Breast epithelium (tissue), 4 donors: ENCODE data around the gene ZNF575. TPM values are rescaled to one million over a fixed set of nuclear protein-coding genes. Genes with fewer than 3 reads are reported as not detected.

Experiments used
- DNase-seq, 2 donors: peaks; one replicate each; pipeline ENCODE4 v3.0.0-alpha.2; 2019; ENCODE audit warnings: low spot score in 2 of 2
- H3K27ac ChIP-seq, 2 donors: fragments of 200-600 bp; sonication (generic) in 1 of 2; one replicate each; pipeline ENCODE4 v1.5.1; 2016 to 2019; ENCODE audit warnings: mild to moderate bottlenecking in 1 of 2
- H3K27me3 ChIP-seq, 2 donors: fragments of 200-600 bp; sonication (generic) in 1 of 2; one replicate each; pipeline versions ENCODE4 v1.5.1 to v1.6.0; 2017 to 2019; ENCODE audit warnings: control low read depth in 1 of 2, mild to moderate bottlenecking in 1 of 2
- H3K36me3 ChIP-seq: fragments of 200-600 bp; one replicate; pipeline ENCODE4 v1.5.1; 2019
- H3K4me1 ChIP-seq, 2 donors: fragments of 200-600 bp; sonication (generic); one replicate each; pipeline ENCODE4 v1.5.1; 2016 to 2019; ENCODE audit warnings: control low read depth in 1 of 2
- H3K4me3 ChIP-seq, 3 donors: fragments of 200-600 bp; sonication (generic); 1 replicate in 2 of 3; 2 replicates in 1 of 3; pipeline ENCODE4 v1.5.1; 2016 to 2019; ENCODE audit warnings: mild to moderate bottlenecking in 3 of 3, moderate library complexity in 2 of 3
- H3K9me3 ChIP-seq, 2 donors: fragments of 200-600 bp; sonication (generic) in 1 of 2; one replicate each; pipeline ENCODE4 v1.5.1; 2016 to 2019; ENCODE audit warnings: control low read depth in 1 of 2
- POLR2A ChIP-seq: fragments of 450-650 bp; IDR thresholded peaks from one replicate; pipeline ENCODE4 v1.6.1; 2016; ENCODE audit warnings: antibody characterized with exemption, mild to moderate bottlenecking, moderate library complexity
- POLR2AphosphoS5 ChIP-seq, 3 donors: sonication (generic); formaldehyde crosslinking; IDR thresholded peaks; one replicate each; pipeline ENCODE4 v1.6.1; 2017; ENCODE audit warnings: antibody characterized with exemption in 3 of 3
- intact Hi-C: fragments of 100-400 bp; cut with DNase I; formaldehyde crosslinking; loops from one replicate; pipeline ENCODE4 v1.15.1; 2023; ENCODE audit warnings: low total_unique reads
- total RNA-seq, 3 donors: library from RNA; depleted of rRNA; stranded (reverse); fragments of >200 nt; gene quantifications; one replicate each; pipeline ENCODE4 v1.1.0, GENCODE V29; 2016
- TF ChIP-seq, protein P1 (sequence below), 3 donors: fragments of 450-650 bp; IDR thresholded peaks; one replicate each; pipeline ENCODE4 v1.5.1; 2016 to 2017; ENCODE audit warnings: antibody characterized with exemption in 3 of 3, mild to moderate bottlenecking in 3 of 3, moderate library complexity in 3 of 3

ZNF575 gene
- total RNA-seq, 3 donors from 2014 or later: 0.59 to 0.98 (median 0.64) TPM

- no peaks in the 10 kb centered on the region for H3K27me3 ChIP-seq
- no peak for TF ChIP-seq POLR2A
- TF ChIP-seq POLR2AphosphoS5 (IDR thresholded peaks at IDR 0.05): no peak
- TF ChIP-seq, protein P1, sequence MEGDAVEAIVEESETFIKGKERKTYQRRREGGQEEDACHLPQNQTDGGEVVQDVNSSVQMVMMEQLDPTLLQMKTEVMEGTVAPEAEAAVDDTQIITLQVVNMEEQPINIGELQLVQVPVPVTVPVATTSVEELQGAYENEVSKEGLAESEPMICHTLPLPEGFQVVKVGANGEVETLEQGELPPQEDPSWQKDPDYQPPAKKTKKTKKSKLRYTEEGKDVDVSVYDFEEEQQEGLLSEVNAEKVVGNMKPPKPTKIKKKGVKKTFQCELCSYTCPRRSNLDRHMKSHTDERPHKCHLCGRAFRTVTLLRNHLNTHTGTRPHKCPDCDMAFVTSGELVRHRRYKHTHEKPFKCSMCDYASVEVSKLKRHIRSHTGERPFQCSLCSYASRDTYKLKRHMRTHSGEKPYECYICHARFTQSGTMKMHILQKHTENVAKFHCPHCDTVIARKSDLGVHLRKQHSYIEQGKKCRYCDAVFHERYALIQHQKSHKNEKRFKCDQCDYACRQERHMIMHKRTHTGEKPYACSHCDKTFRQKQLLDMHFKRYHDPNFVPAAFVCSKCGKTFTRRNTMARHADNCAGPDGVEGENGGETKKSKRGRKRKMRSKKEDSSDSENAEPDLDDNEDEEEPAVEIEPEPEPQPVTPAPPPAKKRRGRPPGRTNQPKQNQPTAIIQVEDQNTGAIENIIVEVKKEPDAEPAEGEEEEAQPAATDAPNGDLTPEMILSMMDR (IDR thresholded peaks at IDR 0.05): no peak
- H3K4me3 ChIP-seq: no peak overlapping the region
- DNase-seq: no peak
- peaks cover 0 to 7% of the 10 kb centered on the region in 2 donors for H3K4me1 ChIP-seq
- H3K9me3 ChIP-seq: no peaks in the 10 kb centered on the region
- H3K36me3 ChIP-seq: no peaks in the 10 kb centered on the region
- intact Hi-C loops: no loop called here
- no peak overlapping the region for H3K27ac ChIP-seq
Observed at GRCh38 chr19:43572171-43572588, 39.2 kb downstream of the ZNF575 start.

GRCh38 chr19:43574424-43575155 is 41.6 kb downstream of the ZNF575 start:
- H3K9me3 ChIP-seq: no peaks in the 10 kb centered on the region
- DNase-seq: no peak
- H3K27ac ChIP-seq: peak overlapping the region; percentile 70 to 91
- no peaks in the 10 kb centered on the region for H3K27me3 ChIP-seq
- TF ChIP-seq POLR2A (no peak), POLR2AphosphoS5 (IDR thresholded peaks at IDR 0.05) (no peak)
- TF ChIP-seq, protein P1 (IDR thresholded peaks at IDR 0.05): no peak
- intact Hi-C loops: no loop called here
- H3K4me1 ChIP-seq: peaks cover 0 to 7% of the 10 kb centered on the region in 2 donors
- H3K4me3 ChIP-seq: peak overlapping the region; percentile 69 to 87 (median 69)
- H3K36me3 ChIP-seq: no peaks in the 10 kb centered on the region

GRCh38 chr19:43575156-43575950 is 42.4 kb downstream of the ZNF575 start, which contains the start of the genes PINLYP and XRCC1:
Gene PINLYP, plus strand, starts transcription at chr19:43575801. Its CDS starts 1,391 bp downstream, at chr19:43577192.
Gene XRCC1, minus strand, starts transcription at chr19:43575527. Its CDS starts 69 bp downstream, at chr19:43575458.
- peak within 1 kb of the TSS; percentile 73 to 91 for H3K27ac ChIP-seq
- intact Hi-C loops: no loop called here
- TF ChIP-seq POLR2A (peak; percentile 40), POLR2AphosphoS5 (IDR thresholded peaks at IDR 0.05) (peak; percentile 60 to 79 (median 76))
- TF ChIP-seq, protein P1 (IDR thresholded peaks at IDR 0.05): no peak
- no peaks in the 10 kb centered on the region for H3K36me3 ChIP-seq
- H3K4me3 ChIP-seq: peak within 1 kb of the TSS; percentile 69 to 87 (median 69)
- H3K27me3 ChIP-seq: no peaks in the 10 kb centered on the region
- peak; percentile 97 to 98 for DNase-seq
- no peaks in the 10 kb centered on the region for H3K9me3 ChIP-seq
- H3K4me1 ChIP-seq: peaks cover 0 to 7% of the 10 kb centered on the region in 2 donors

DNA sequence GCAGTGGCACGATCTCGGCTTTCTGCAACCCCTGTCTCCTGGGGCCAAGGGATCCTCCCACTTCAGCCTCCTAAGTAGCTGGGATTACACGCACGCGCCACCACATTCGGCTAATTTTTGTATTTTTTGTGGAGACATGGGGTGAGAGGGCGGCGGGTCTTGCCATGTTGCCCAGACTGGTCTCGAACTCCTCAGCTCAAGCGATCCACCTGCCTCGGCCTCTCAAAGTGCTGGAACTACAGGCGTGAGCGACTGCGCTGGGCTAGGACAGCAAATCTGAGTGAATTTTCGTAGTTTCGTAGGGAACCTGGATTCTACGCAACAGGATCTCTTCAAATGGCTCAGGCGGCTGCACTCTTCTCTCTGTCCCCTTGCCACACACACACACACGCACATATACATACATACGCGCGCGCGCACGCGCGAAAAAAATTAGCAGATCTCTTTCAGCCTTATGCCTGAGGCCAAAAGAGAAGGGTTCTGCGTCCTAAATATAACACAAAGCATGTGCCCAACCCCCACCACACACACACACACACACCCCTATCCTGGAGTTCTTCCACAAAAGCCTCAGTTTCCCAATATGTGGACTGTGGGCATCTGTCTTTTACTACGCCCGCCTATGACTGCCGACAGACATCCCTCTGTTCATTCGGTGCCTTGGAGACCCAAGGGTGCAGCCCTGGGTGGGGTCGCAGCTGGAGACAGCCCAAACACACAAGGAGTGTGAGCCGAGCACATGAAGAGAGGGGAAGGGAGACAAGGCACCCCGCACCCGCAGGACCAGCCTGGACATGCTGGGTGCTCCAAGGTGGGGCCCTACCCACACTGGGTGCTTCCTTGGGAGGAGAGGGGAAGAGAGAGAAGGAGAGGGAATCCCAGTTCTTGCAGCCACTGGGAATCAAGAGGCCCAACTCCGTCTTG is 43.2 kb downstream of the ZNF575 start:
- no peak for DNase-seq
- Histone ChIP-seq H3K27me3 (no peaks in the 10 kb centered on the region), H3K4me3 (peak overlapping the region; percentile 69 to 87 (median 69)), H3K9me3 (no peaks in the 10 kb centered on the region), H3K27ac (peak overlapping the region; percentile 73 to 91), H3K36me3 (no peaks in the 10 kb centered on the region), H3K4me1 (peaks cover 0 to 7% of the 10 kb centered on the region in 2 donors)
- intact Hi-C loops: no loop called here
- TF ChIP-seq, protein P1 (IDR thresholded peaks at IDR 0.05): no peak
- TF ChIP-seq POLR2A (no peak), POLR2AphosphoS5 (IDR thresholded peaks at IDR 0.05) (no peak)
